HK-2 (cell line): ENCODE data around the gene RCSD1.
"Not testable (repeated sequence)": the region's sequence is repeated elsewhere in the genome, so short reads cannot be mapped to it uniquely, and the experiment has no call there.

Source experiments
- DNase-seq: peaks from one replicate; pipeline ENCODE4 v3.0.0-alpha.2; 2018; ENCODE audit not compliant: unreplicated experiment

The RCSD1 gene

DNA sequence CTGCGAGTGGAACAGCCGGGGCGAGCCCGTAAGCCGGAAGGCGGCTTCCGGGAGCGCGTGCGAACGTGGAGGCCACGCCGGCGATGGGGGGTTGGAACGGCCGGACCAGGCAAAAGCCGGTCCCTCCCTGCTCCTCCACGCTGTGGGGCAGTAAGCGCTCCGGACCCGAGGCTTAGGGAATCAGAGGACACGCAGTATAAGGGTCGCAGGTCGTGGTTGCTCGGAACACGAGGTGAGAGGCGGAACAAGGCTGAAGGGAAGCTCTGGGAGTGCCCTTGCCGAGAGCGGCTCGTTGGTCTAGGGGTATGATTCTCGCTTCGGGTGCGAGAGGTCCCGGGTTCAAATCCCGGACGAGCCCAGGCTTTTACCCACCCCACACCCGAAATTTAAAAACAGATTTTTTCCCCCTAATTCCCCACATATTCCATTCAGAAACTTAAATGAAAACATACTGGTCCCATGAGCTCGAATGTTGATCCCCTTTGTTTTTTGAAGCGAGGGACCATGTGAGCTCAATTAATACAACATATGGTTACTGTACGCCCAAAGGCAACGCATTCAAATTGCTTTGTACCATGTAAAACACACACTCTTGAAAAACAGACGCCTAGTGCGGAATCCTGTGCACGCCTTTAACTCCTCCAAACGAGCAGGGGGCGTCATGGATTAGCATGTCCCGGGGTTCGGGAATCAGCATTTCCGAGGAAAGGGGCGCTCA lies 84.6 kb downstream of the RCSD1 start:
- DNase-seq: peak; percentile 95

- DNase-seq: peak; percentile 92
Measured at GRCh38 chr1:167715157-167715999, 85.3 kb downstream of the RCSD1 start.

DNA sequence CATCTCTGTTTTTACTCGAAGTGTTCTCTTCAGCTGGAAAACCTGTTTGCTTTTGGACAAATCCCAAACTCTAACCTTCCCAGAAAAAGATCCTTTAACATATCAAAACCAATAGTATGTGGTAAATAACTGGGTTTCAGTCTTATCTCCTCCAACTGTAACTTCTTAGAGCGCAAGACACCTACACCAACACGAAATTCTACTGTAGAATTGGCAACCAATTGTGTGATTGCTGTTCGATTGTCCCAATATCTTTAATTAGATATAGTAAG lies 85.9 kb downstream of the RCSD1 start:
- DNase-seq: no peak

GRCh38 chr1:167717351-167717750 lies 87.3 kb downstream of the RCSD1 start:
- DNase-seq: no peak

DNA sequence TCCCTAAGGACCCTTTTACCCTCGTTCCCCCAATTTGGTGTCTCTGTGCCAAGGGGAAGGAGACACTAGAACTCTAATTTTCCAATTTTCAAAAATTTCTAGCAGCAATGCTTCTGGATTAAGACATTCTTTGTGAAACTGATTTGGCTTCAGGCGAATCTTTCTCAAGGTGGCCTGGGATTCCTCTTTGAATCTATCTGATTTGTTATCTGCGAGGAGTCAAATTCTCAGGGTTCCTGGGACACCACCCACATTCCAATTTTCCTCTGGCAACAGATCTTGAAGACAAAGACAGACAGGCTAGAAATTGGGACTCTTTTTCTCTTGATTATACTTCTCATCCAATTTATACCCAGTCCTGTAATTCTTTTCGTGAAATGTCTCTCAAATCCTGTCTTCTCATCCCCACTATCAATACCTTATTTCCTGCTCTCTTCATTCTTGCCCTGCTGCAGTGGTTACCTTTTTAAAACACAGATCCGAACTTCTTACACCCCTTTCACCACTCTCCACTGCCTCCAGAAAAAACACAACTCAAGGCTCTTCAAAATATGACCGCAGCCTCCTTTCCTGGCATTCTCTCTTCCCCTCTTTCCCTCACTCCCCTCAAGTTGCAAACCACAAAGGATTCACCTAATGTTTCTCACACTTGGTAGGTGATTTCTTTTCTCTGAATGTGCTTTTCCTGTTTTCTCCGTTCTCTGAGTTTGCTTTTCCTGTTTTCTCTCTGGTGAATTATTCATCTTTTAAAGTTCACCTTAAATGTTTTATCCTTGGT lies 89.1 kb downstream of the RCSD1 start:
- DNase-seq: no peak

GRCh38 chr1:167719715-167720421 lies 89.8 kb downstream of the RCSD1 start:
- not testable (repeated sequence) for DNase-seq

- peak; percentile 41 for DNase-seq
Measured at GRCh38 chr1:167720965-167721616, 91.1 kb downstream of the RCSD1 start.

DNA sequence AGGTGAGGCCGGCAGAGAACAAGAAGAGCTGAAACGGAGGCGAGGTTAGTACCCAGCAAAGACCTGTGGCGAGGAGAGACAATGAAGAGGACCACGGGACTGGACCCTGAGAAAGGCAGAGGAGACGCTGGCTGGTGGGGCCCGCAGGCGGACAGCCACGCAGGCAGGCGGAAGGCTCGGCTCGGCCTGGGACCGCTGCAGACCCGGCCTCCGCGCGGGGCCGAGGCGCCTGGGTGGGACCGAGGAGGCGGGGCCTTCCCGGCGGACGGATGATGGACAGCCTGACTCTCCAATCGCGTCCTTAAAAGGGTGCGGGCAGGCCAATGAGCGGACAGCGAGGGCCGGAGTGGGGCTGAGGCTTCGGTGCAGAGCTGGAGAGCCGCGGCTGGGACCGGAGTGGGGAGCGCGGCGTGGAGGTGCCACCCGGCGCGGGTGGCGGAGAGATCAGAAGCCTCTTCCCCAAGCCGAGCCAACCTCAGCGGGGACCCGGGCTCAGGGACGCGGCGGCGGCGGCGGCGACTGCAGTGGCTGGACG lies 91.7 kb downstream of the RCSD1 start, which contains the start of gene MPZL1:
Gene MPZL1 (plus strand): TSS at position 366 of the 535 bp plus-strand sequence. CDS start 170 bp downstream, outside the sequence.
- peak; percentile 98 for DNase-seq

DNA sequence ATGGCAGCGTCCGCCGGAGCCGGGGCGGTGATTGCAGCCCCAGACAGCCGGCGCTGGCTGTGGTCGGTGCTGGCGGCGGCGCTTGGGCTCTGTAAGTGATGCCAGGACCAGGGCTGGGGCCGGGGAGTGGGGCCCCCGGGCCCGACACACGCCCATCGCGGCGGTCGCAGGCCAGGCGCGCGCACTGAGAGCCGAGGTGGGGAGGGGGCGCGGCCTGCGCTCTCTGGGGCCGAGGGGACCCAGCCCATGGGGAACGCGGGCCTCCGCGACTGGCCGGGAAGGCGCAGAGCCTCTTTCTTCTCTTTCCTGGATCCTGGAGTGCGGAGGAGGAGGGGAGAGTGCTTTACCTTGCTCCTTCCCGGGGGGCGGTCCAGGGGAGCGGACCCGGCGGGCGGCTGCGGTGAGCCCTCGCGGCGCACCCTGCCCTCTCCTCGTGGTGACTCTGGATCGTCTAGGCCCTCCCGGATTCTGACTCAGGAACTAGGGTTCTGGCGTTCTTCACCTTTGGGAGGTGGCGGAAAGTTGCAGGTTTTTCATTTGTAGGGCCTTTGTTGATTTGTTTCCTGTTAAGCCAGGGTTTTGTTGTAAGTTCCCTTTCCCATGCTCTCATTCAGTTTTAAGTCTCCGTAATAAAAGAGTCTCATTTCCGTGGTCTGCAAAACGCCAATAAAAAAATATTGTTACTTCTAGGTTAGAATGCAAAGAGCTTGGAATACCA lies 92.3 kb downstream of the RCSD1 start:
- peak; percentile 65 for DNase-seq

DNA sequence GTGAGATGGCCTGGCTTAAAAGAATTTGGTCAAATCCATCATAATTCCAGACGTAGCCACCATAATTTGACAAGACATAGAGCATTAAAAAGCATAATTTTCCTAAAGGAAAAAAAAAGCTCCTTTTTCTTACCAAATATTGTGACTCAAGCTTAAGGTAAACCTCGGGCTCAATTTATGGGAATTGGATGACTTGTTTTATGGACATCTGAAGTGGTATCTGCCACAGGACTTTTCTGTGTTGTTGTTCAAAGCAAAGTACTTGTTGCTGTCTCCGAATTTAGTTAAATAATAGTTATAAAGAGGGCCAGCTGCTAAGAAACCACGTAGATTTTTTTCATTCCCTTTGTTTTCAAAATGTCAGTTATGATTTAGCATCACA lies 92.8 kb downstream of the RCSD1 start:
- DNase-seq: no peak

- no peak for DNase-seq
Measured at GRCh38 chr1:167723707-167724323, 93.8 kb downstream of the RCSD1 start.

DNA sequence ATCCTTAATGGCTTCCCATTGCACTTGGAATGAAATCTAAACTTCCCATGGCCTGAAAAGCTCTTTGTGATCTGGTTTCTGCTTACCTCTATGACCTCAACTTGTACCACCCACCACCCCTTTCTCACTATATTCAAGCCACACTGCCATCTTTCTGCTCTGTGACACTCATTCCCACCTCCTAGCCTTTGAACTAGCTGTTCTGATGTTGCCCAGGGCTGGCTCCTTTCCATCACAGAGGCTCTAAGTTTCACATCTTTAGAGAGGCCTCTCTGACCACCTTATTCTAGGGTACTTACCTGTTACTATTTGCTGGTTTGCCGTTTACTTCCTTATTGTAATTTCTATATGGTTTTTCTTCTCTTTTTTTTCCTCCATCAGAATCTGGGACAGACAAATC lies 96.0 kb downstream of the RCSD1 start:
- no peak for DNase-seq

DNA sequence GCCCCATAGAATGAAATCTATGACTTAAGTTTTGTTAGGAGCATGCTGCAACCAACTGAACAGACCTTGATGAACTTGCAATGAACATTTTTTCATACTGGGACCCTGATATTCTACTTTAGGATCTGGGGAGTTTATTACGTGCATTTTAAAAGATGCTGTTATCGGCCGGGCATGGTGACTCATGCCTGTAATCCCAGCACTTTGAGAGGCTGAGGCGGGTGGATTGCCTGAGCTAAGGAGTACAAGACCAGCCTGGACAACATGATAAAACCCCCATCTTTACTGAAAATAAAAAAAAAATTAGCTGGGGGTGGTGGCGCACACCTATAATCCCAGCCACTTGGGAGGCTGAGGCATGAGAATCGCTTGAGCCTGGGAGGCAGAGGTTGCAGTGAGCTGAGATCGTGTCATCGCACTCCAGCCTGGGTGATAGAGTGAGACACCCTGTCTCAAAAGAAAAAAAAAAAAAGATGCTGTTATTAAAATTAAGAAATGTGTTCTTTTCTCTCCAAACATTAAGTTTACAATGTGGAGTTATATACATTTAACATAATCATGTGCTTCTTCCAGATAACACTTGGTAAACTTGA lies 98.9 kb downstream of the RCSD1 start:
- DNase-seq: no peak

- no peak for DNase-seq
Measured at GRCh38 chr1:167734227-167734626, 104.2 kb downstream of the RCSD1 start.

DNA sequence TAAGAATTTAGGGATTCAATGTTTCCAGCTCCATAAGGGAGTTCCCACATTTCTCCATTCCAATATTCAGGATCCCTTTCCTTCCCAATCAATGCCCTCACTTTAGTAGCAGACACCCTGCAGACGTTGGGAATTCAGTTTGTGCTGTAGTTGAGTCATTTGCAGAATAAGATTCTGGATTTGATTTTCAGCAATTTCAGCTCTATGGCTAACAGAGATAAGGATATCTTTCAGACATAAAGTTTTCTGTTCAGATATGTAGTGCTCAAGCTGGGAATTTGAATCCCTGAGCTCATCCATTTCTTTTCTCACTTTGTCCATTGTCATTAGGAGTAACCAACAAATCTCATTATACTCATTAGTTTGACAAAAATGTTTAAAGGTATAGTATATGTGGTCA lies 104.8 kb downstream of the RCSD1 start:
- DNase-seq: no peak

DNA sequence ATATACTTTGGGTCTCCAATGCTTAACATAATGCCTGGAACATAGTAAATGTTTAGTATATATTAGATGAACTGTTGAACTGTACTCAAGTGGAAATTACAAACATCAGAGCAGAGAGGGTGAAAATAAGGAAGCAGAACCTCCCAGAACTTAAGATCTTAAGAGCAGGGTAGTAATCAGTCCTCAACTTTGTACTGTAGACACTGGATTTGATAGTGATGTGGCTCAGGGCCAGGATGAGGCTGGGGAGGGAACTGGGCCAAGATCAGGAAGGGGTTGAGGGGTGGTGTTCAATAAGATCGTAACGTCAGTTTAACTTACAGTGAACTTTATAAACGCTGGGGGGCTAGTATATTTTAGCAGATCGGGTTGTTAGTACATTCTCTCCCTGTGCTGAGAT lies 107.1 kb downstream of the RCSD1 start:
- DNase-seq: no peak

DNA sequence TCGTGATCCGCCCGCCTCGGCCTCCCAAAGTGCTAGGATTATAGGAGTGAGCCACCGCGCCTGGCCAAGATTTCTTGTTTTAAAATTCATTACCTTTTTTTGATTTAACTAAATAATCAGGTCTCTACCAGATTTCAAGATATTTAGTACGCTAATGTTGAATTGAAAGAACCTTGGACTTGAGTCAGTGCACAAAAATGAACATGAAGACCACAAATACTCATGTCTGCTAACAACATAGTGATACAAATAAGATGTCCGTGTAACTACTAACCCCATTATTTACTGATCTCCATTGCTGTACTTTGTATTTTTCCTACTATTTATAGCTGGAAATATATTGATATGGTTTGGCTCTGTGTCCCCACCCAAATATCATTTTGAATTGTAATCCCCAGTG lies 108.1 kb downstream of the RCSD1 start:
- no peak for DNase-seq

- no peak for DNase-seq
Measured at GRCh38 chr1:167739752-167740151, 109.7 kb downstream of the RCSD1 start.

GRCh38 chr1:167741103-167741502 lies 111.1 kb downstream of the RCSD1 start:
- DNase-seq: not testable (repeated sequence)
